ENCODE measurements around the gene EPHA3. TPM values are rescaled to one million over a fixed set of nuclear protein-coding genes. Genes with fewer than 3 reads are reported as not detected.
"Not testable (repeated sequence)": the region's sequence is repeated elsewhere in the genome, so short reads cannot be mapped to it uniquely, and the experiment has no call there.

Gene EPHA3
- polyA plus RNA-seq, 2 of the 4 experiments (the other 2 are of a cell fraction), result not detected

GRCh38 chr3:89340408-89340807, 233.0 kb downstream of the EPHA3 start:
- Histone ChIP-seq H3K4me2 (no peak overlapping the region), H3K27ac (no peak overlapping the region), H3K4me3 (no peak overlapping the region), H3K4me1 (no peaks in the 10 kb centered on the region), H3K9me3 (no peaks in the 10 kb centered on the region)
- WGBS (ENCODE audit: missing lambda C conversion rate), result 6% methylated on average over 2 of the region's 2 CpGs
- no peak for FAIRE-seq
- DNase-seq (ENCODE audit: low read depth in 1 of 2, low spot score in 1 of 2), result no peak
- CTCF ChIA-PET, result no interaction called here
- no peak for ATAC-seq
- TF ChIP-seq RAD21 (conservative IDR thresholded peaks at IDR 0.05 in 1 of 2, IDR thresholded peaks at IDR 0.05 in 1 of 2) (no peak), KDM5A (IDR thresholded peaks at IDR 0.05) (no peak), MYC (IDR thresholded peaks at IDR 0.05; ENCODE audit: borderline replicate concordance, low read length) (no peak), RFX5 (IDR thresholded peaks at IDR 0.05) (no peak), CBX2 (IDR thresholded peaks at IDR 0.05; ENCODE audit: borderline replicate concordance, low read depth) (no peak), HOXA7 (CRISPR knock-in tag; IDR thresholded peaks at IDR 0.05) (no peak), PHF8 (IDR thresholded peaks at IDR 0.05; ENCODE audit: borderline replicate concordance, low read depth) (no peak), NR3C1 (IDR thresholded peaks at IDR 0.05) (no peak), RNF2 (IDR thresholded peaks at IDR 0.05; ENCODE audit: borderline replicate concordance, low read depth) (no peak), EHMT2 (IDR thresholded peaks at IDR 0.05; ENCODE audit: low read depth) (no peak)
- POLR2A ChIA-PET, result no interaction called here

GRCh38 chr3:89344076-89344475, 236.7 kb downstream of the EPHA3 start:
- POLR2A ChIA-PET, result no interaction called here

GRCh38 chr3:89350935-89351334, 243.5 kb downstream of the EPHA3 start:
- POLR2A ChIA-PET, CTCF ChIA-PET: not testable (repeated sequence)

More at GRCh38 chr3:89344076-89344475, 236.7 kb downstream of the EPHA3 start:
- ATAC-seq (no peak), DNase-seq (ENCODE audit: low read depth in 1 of 2, low spot score in 1 of 2) (no peak), FAIRE-seq (no peak)
- Histone ChIP-seq H3K4me3 (no peak overlapping the region), H3K27ac (no peak overlapping the region), H3K4me1 (no peaks in the 10 kb centered on the region), H3K9me3 (no peaks in the 10 kb centered on the region), H3K4me2 (no peak overlapping the region)
- CTCF ChIA-PET, result no interaction called here
- TF ChIP-seq JUNB (IDR thresholded peaks at IDR 0.05) (no peak), HEYL (CRISPR knock-in tag; IDR thresholded peaks at IDR 0.05) (no peak), CBX2 (IDR thresholded peaks at IDR 0.05; ENCODE audit: borderline replicate concordance, low read depth) (no peak)

GRCh38 chr3:89353465-89353864, 246.0 kb downstream of the EPHA3 start:
- no peak overlapping the region for H3K4me3 ChIP-seq
- no peak for FAIRE-seq
- H3K4me2 ChIP-seq, result no peak overlapping the region
- POLR2A ChIA-PET, result no interaction called here
- WGBS (ENCODE audit: missing lambda C conversion rate), result 41% methylated on average over 2 of the region's 2 CpGs
- DNase-seq (ENCODE audit: low read depth in 1 of 2, low spot score in 1 of 2), result no peak
- TF ChIP-seq MYC (IDR thresholded peaks at IDR 0.05; ENCODE audit: borderline replicate concordance, low read length) (no peak), GATA3 (IDR thresholded peaks at IDR 0.05; ENCODE audit: borderline replicate concordance) (no peak), FOXS1 (CRISPR knock-in tag; IDR thresholded peaks at IDR 0.05) (no peak), EHF (CRISPR knock-in tag; IDR thresholded peaks at IDR 0.05) (no peak), MAFK (IDR thresholded peaks at IDR 0.05; ENCODE audit: partially characterized antibody) (no peak), FOSB (CRISPR knock-in tag; IDR thresholded peaks at IDR 0.05) (no peak), HEYL (CRISPR knock-in tag; IDR thresholded peaks at IDR 0.05) (no peak), JUN (IDR thresholded peaks at IDR 0.05) (no peak), HOXB5 (CRISPR knock-in tag; IDR thresholded peaks at IDR 0.05) (no peak), ZSCAN20 (CRISPR knock-in tag; IDR thresholded peaks at IDR 0.05) (no peak), CBX8 (IDR thresholded peaks at IDR 0.05) (no peak)
- TF ChIP-seq, protein P1, sequence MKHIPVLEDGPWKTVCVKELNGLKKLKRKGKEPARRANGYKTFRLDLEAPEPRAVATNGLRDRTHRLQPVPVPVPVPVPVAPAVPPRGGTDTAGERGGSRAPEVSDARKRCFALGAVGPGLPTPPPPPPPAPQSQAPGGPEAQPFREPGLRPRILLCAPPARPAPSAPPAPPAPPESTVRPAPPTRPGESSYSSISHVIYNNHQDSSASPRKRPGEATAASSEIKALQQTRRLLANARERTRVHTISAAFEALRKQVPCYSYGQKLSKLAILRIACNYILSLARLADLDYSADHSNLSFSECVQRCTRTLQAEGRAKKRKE (CRISPR knock-in tag; IDR thresholded peaks at IDR 0.05; ENCODE audit: low read depth), result no peak
- H3K4me1 ChIP-seq, result no peaks in the 10 kb centered on the region
- CTCF ChIA-PET, result no interaction called here
- no peaks in the 10 kb centered on the region for H3K9me3 ChIP-seq
- H3K27ac ChIP-seq, result no peak overlapping the region
- no peak for ATAC-seq

More at GRCh38 chr3:89350935-89351334, 243.5 kb downstream of the EPHA3 start:
- H3K4me3 ChIP-seq; ATAC-seq; DNase-seq (ENCODE audit: low read depth in 1 of 2, low spot score in 1 of 2); H3K4me1 ChIP-seq; H3K27ac ChIP-seq; FAIRE-seq; H3K9me3 ChIP-seq; H3K4me2 ChIP-seq: not testable (repeated sequence)
- 30% methylated on average over 2 of the region's 12 CpGs for WGBS (ENCODE audit: missing lambda C conversion rate)

All from A549 (cell line).